Astrocyte (in vitro differentiated cells and primary cell): Measurements from ENCODE around the gene COL5A1. TPM values are rescaled to one million over a fixed set of nuclear protein-coding genes. Genes with fewer than 3 reads are reported as not detected.

ENCODE experiments used
- DNase-seq: peaks from one replicate; pipeline ENCODE4 v3.0.0-alpha.2; 2010; ENCODE audit warnings: low read depth
- FAIRE-seq: peaks from 2 replicates; lab custom pipeline; 2011; peaks lifted over from hg19 to GRCh38; lab: Jason Lieb, UNC
- H2AFZ ChIP-seq: 2 replicates; pipeline ENCODE4 v1.6.0; 2012; ENCODE audit warnings: low read depth, low read length, inconsistent platforms
- H3K27ac ChIP-seq: 2 replicates; pipeline ENCODE4 v1.5.1; 2011; ENCODE audit warnings: low read depth, low read length, inconsistent platforms
- H3K27me3 ChIP-seq: 2 replicates; pipeline ENCODE4 v1.6.0; 2011; ENCODE audit warnings: low read length, inconsistent platforms; ENCODE audit not compliant: insufficient read depth
- H3K36me3 ChIP-seq: 2 replicates; pipeline ENCODE4 v1.5.1; 2011; ENCODE audit warnings: low read length, inconsistent platforms; ENCODE audit not compliant: insufficient read depth
- H3K4me1 ChIP-seq: 2 replicates; pipeline ENCODE4 v1.5.1; 2011; ENCODE audit warnings: low read length, inconsistent platforms; ENCODE audit not compliant: insufficient read depth
- H3K4me2 ChIP-seq: 2 replicates; pipeline ENCODE4 v1.6.0; 2012; ENCODE audit warnings: low read length, inconsistent platforms
- H3K4me3 ChIP-seq: 2 replicates; pipeline ENCODE4 v1.5.1; 2011; ENCODE audit warnings: low read depth, mild to moderate bottlenecking, low read length, inconsistent platforms; ENCODE audit not compliant: insufficient read depth
- H3K79me2 ChIP-seq: 2 replicates; pipeline ENCODE4 v1.6.0; 2012; ENCODE audit warnings: mild to moderate bottlenecking, low read length, inconsistent platforms; ENCODE audit not compliant: insufficient read depth
- H3K9ac ChIP-seq: 2 replicates; pipeline ENCODE4 v1.6.0; 2012; ENCODE audit warnings: mild to moderate bottlenecking, low read length, inconsistent platforms
- H3K9me3 ChIP-seq: 2 replicates; pipeline ENCODE4 v1.5.1; 2012; ENCODE audit warnings: low read depth, mild to moderate bottlenecking, low read length, inconsistent platforms; ENCODE audit not compliant: insufficient read depth
- H4K20me1 ChIP-seq: 2 replicates; pipeline ENCODE4 v1.6.0; 2012; ENCODE audit warnings: low read length, inconsistent platforms; ENCODE audit not compliant: insufficient read depth
- H3K27ac Mint-ChIP-seq: one replicate; pipeline ENCODE4 v1.8.0; 2021; ENCODE audit warnings: mild to moderate bottlenecking, mixed read lengths; ENCODE audit not compliant: unreplicated experiment
- H3K27me3 Mint-ChIP-seq: one replicate; pipeline ENCODE4 v1.8.0; 2021; ENCODE audit warnings: low read depth, mixed read lengths; ENCODE audit not compliant: unreplicated experiment
- H3K36me3 Mint-ChIP-seq: one replicate; pipeline ENCODE4 v1.8.0; 2021; ENCODE audit warnings: low read depth, mixed read lengths; ENCODE audit not compliant: unreplicated experiment
- H3K4me1 Mint-ChIP-seq: one replicate; pipeline ENCODE4 v1.8.0; 2021; ENCODE audit warnings: low read depth, mixed read lengths; ENCODE audit not compliant: unreplicated experiment
- H3K4me3 Mint-ChIP-seq: one replicate; pipeline ENCODE4 v1.8.0; 2021; ENCODE audit warnings: mild to moderate bottlenecking, moderate library complexity, mixed read lengths; ENCODE audit not compliant: unreplicated experiment
- H3K9me3 Mint-ChIP-seq: one replicate; pipeline ENCODE4 v1.8.0; 2021; ENCODE audit warnings: mild to moderate bottlenecking, mixed read lengths; ENCODE audit not compliant: unreplicated experiment
- EZH2 ChIP-seq: IDR thresholded peaks from 2 replicates; pipeline ENCODE4 v1.6.1; 2012; ENCODE audit warnings: mild to moderate bottlenecking, low read length, inconsistent platforms; ENCODE audit not compliant: insufficient read depth
- total RNA-seq: library from RNA; stranded (reverse); gene quantifications from 2 replicates; pipeline ENCODE4 v1.2.1, GENCODE V29; 2021
- TF ChIP-seq, protein P1 (sequence below): IDR thresholded peaks from 2 replicates; pipeline ENCODE4 v1.5.1; 2011; ENCODE audit warnings: low read depth, mild to moderate bottlenecking, inconsistent platforms, low read length, moderate library complexity; ENCODE audit not compliant: insufficient read depth

Gene COL5A1
- total RNA-seq, 1 donor from 2014 or later = 1,055 TPM

DNA sequence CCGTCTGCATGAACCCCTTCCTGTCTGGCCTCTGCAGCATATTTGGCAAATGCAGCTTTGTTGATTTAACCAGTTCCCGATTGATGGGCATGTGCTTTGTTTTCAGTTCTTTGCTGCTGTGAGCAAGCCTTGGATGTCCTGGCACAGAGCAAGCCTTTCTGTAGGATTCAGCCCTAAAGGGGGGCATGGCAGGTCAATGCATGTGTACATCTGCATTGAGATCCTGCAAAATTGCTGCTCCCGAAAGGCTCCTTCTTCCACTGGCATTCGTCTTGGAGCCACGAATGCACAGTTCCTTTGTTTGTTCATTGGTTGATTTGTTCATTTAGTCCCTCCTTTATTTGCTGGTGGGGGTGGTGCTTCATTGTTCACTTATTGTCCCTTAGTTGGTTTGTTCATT, 34.8 kb downstream of the COL5A1 start:
- Mint-ChIP-seq H3K36me3 (peaks cover 18% of the 10 kb centered on the region), H3K27me3 (no peaks in the 10 kb centered on the region), H3K27ac (no peak overlapping the region), H3K4me3 (no peak overlapping the region), H3K9me3 (no peaks in the 10 kb centered on the region), H3K4me1 (peaks cover 80% of the 10 kb centered on the region)
- FAIRE-seq = no peak
- no peaks in the 10 kb centered on the region for H3K9me3 ChIP-seq
- H4K20me1 ChIP-seq = peaks cover 94% of the 10 kb centered on the region
- peaks cover 46% of the 10 kb centered on the region for H3K4me1 ChIP-seq
- no peaks in the 10 kb centered on the region for H3K27me3 ChIP-seq
- peaks cover 10% of the 10 kb centered on the region for H3K36me3 ChIP-seq
- H3K9ac ChIP-seq = no peak overlapping the region
- TF ChIP-seq EZH2 = no peak
- TF ChIP-seq, protein P1, sequence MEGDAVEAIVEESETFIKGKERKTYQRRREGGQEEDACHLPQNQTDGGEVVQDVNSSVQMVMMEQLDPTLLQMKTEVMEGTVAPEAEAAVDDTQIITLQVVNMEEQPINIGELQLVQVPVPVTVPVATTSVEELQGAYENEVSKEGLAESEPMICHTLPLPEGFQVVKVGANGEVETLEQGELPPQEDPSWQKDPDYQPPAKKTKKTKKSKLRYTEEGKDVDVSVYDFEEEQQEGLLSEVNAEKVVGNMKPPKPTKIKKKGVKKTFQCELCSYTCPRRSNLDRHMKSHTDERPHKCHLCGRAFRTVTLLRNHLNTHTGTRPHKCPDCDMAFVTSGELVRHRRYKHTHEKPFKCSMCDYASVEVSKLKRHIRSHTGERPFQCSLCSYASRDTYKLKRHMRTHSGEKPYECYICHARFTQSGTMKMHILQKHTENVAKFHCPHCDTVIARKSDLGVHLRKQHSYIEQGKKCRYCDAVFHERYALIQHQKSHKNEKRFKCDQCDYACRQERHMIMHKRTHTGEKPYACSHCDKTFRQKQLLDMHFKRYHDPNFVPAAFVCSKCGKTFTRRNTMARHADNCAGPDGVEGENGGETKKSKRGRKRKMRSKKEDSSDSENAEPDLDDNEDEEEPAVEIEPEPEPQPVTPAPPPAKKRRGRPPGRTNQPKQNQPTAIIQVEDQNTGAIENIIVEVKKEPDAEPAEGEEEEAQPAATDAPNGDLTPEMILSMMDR = no peak
- H3K79me2 ChIP-seq = peaks cover 97% of the 10 kb centered on the region
- H2AFZ ChIP-seq = no peak overlapping the region
- H3K4me2 ChIP-seq = peak overlapping the region; percentile 7
- no peak for DNase-seq
- no peak overlapping the region for H3K27ac ChIP-seq
- no peak overlapping the region for H3K4me3 ChIP-seq

DNA sequence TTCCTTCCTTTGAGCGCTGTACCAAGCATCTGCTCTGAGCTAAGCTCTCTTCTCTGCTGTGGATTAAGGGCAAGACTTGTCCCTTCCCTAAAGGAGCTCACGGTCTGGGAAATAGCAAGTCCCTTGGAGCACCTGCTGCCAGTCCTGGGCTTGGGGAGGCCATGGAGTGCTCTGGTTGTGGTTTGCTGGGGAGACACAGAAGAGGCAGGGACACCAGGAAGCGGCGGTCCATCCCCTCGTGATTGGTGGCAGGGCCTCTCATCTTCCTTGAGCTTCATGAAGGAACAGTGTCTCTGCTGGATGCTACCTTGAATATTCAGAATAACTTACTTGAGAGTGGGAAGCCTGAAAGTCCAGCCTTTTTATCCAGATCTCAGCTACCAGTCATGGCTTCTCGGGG, 35.3 kb downstream of the COL5A1 start:
- Mint-ChIP-seq H3K4me1 (peaks cover 80% of the 10 kb centered on the region), H3K36me3 (peaks cover 21% of the 10 kb centered on the region), H3K4me3 (no peak overlapping the region), H3K9me3 (no peaks in the 10 kb centered on the region), H3K27me3 (no peaks in the 10 kb centered on the region), H3K27ac (no peak overlapping the region)
- H3K4me2 ChIP-seq = no peak overlapping the region
- H3K36me3 ChIP-seq = peaks cover 10% of the 10 kb centered on the region
- no peak overlapping the region for H2AFZ ChIP-seq
- H4K20me1 ChIP-seq = peaks cover 94% of the 10 kb centered on the region
- no peak for TF ChIP-seq EZH2
- TF ChIP-seq, protein P1 = no peak
- peaks cover 46% of the 10 kb centered on the region for H3K4me1 ChIP-seq
- H3K9me3 ChIP-seq = no peaks in the 10 kb centered on the region
- no peak overlapping the region for H3K9ac ChIP-seq
- FAIRE-seq (no peak), DNase-seq (no peak)
- H3K27me3 ChIP-seq = no peaks in the 10 kb centered on the region
- H3K4me3 ChIP-seq = no peak overlapping the region
- H3K79me2 ChIP-seq = peaks cover 97% of the 10 kb centered on the region
- no peak overlapping the region for H3K27ac ChIP-seq

DNA sequence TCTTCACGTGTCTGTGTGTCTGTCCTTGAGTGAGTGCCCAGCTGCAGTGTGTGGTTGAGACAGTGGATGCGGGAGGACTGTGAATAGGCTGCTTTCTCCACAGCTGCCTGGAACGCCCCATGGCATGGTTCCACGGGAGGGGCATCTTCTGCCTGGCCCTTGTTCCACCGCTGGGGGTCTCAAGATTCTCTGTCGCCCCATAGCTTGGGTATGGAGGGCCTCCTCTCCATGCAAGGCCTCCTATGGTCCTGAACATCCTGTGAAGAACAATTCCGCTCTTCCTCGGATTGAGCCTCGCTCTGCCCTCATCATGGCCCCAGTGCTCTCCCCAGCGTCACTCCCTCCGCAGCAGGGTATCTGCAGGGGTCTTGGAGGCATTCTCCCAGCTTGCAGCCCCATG, 36.1 kb downstream of the COL5A1 start:
- Histone ChIP-seq H3K9me3 (no peaks in the 10 kb centered on the region), H3K9ac (no peak overlapping the region), H3K27me3 (no peaks in the 10 kb centered on the region), H2AFZ (no peak overlapping the region), H3K79me2 (peaks cover 97% of the 10 kb centered on the region), H3K4me2 (no peak overlapping the region), H3K36me3 (peaks cover 10% of the 10 kb centered on the region), H4K20me1 (peaks cover 96% of the 10 kb centered on the region), H3K4me3 (no peak overlapping the region), H3K4me1 (peaks cover 50% of the 10 kb centered on the region), H3K27ac (no peak overlapping the region)
- TF ChIP-seq EZH2 = no peak
- TF ChIP-seq, protein P1 = no peak
- H3K36me3 Mint-ChIP-seq = peaks cover 21% of the 10 kb centered on the region
- no peak for FAIRE-seq
- no peaks in the 10 kb centered on the region for H3K27me3 Mint-ChIP-seq
- peak overlapping the region; percentile 75 for H3K27ac Mint-ChIP-seq
- no peak for DNase-seq
- peaks cover 83% of the 10 kb centered on the region for H3K4me1 Mint-ChIP-seq
- H3K4me3 Mint-ChIP-seq = peak overlapping the region; percentile 68
- H3K9me3 Mint-ChIP-seq = no peaks in the 10 kb centered on the region
